SK-N-SH (cell line): ENCODE measurements around the gene NID1.

ENCODE experiments used
- EP300 ChIP-seq, 2 experiments: IDR thresholded peaks; 2 replicates each; pipeline versions ENCODE4 v1.4.0 to v1.6.1; 2012; ENCODE audit warnings: borderline replicate concordance in 1 of 2, low read depth in 1 of 2, low read length in 1 of 2
- EZH2phosphoT487 ChIP-seq: fragments of 200-600 bp; sonication (generic); IDR thresholded peaks from 2 replicates; pipeline ENCODE4 v1.6.1; 2017; ENCODE audit warnings: low read depth, mixed run types, mild to moderate bottlenecking, antibody characterized with exemption, moderate library complexity, borderline replicate concordance
- FOXJ3 ChIP-seq: sonication (generic); formaldehyde crosslinking; IDR thresholded peaks from 2 replicates; pipeline ENCODE4 v1.5.1; 2020; ENCODE audit warnings: mild to moderate bottlenecking, missing genetic modification reagents
- MXI1 ChIP-seq: IDR thresholded peaks from 2 replicates; pipeline ENCODE4 v1.6.1; 2012; ENCODE audit warnings: mild to moderate bottlenecking, low read depth, low read length, improper control_type of control experiment
- POLR2AphosphoS5 ChIP-seq: IDR thresholded peaks from 2 replicates; pipeline ENCODE4 v1.6.1; 2012; ENCODE audit warnings: low read depth, low read length
- RXRA ChIP-seq: IDR thresholded peaks from 2 replicates; pipeline ENCODE4 v1.4.0; 2012; ENCODE audit warnings: low read depth, mild to moderate bottlenecking, borderline replicate concordance
- TF ChIP-seq, protein P1 (sequence below): fragments of 200-600 bp; sonication (generic); IDR thresholded peaks from 2 replicates; pipeline ENCODE4 v1.6.1; 2017; ENCODE audit warnings: antibody characterized with exemption, mild to moderate bottlenecking, moderate library complexity
- TF ChIP-seq, protein P2 (sequence below): fragments of 150-350 bp; IDR thresholded peaks from 2 replicates; pipeline ENCODE4 v1.6.1; 2017; ENCODE audit warnings: antibody characterized with exemption, low read length, low read depth, borderline replicate concordance

DNA sequence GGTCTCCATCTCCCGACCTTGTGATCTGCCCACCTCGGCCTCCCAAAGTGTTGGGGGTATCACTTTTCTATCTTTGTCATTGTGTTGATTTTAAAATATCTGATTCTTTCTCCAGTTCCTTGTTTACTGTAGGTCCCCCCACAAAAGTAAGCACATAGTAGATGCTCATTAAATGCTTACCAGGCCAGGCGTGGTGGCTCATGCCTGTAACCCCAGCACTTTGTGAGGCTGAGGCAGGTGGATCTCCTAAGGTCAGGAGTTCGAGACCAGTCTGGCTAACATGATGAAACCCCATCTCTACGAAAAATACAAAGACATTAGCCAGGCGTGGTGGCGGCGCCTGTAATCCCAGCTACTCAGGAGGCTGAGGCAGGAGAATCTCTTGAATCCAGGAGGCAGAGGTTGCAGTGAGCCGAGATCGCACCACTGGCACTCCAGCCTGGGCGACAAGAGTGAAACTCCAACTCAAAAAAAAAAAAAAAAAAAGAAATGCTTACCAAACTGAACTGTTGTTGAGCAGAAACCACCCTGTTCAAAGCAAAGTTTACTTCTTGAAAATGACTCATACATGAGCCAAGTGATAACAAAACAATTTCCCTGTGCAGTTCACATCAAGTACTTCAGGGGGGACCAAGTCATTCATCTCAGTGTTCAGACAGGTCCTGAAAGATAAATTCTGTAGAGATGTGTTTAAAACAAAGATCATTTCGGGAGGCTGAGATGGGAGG lies 24.3 kb upstream of the NID1 start:
- TF ChIP-seq, protein P1, sequence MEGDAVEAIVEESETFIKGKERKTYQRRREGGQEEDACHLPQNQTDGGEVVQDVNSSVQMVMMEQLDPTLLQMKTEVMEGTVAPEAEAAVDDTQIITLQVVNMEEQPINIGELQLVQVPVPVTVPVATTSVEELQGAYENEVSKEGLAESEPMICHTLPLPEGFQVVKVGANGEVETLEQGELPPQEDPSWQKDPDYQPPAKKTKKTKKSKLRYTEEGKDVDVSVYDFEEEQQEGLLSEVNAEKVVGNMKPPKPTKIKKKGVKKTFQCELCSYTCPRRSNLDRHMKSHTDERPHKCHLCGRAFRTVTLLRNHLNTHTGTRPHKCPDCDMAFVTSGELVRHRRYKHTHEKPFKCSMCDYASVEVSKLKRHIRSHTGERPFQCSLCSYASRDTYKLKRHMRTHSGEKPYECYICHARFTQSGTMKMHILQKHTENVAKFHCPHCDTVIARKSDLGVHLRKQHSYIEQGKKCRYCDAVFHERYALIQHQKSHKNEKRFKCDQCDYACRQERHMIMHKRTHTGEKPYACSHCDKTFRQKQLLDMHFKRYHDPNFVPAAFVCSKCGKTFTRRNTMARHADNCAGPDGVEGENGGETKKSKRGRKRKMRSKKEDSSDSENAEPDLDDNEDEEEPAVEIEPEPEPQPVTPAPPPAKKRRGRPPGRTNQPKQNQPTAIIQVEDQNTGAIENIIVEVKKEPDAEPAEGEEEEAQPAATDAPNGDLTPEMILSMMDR, result no peak
- TF ChIP-seq RXRA (no peak), EZH2phosphoT487 (no peak), MXI1 (no peak), FOXJ3 (CRISPR knock-in tag) (no peak), EP300 (IDR thresholded peaks at IDR 0.05; ENCODE audit: borderline replicate concordance in 1 of 2, low read depth in 1 of 2, low read length in 1 of 2) (no peak), POLR2AphosphoS5 (no peak)
- TF ChIP-seq, protein P2, sequence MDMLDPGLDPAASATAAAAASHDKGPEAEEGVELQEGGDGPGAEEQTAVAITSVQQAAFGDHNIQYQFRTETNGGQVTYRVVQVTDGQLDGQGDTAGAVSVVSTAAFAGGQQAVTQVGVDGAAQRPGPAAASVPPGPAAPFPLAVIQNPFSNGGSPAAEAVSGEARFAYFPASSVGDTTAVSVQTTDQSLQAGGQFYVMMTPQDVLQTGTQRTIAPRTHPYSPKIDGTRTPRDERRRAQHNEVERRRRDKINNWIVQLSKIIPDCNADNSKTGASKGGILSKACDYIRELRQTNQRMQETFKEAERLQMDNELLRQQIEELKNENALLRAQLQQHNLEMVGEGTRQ, result no peak
